H1 (cell line): ENCODE measurements around the gene KLF6. TPM values are rescaled to one million over a fixed set of nuclear protein-coding genes. Genes with fewer than 3 reads are reported as not detected.

Source experiments
- CTCF ChIA-PET: fragments of 300-600 bp; sonication (Branson Sonifier 250); formaldehyde crosslinking; loops from one replicate; lab custom pipeline; 2021; ENCODE audit not compliant: partially characterized antibody; lab: Charles Lee
- POLR2A ChIA-PET: fragments of 300-600 bp; sonication (Branson Sonifier 250); formaldehyde crosslinking; loops from one replicate; lab custom pipeline; 2021; ENCODE audit warnings: inconsistent platforms; ENCODE audit not compliant: partially characterized antibody; lab: Charles Lee
- DNase-seq, 2 experiments: peaks; one replicate each; pipeline versions ENCODE4 v3.0.0 to v3.0.0-alpha.2; 2010 to 2022; ENCODE audit warnings: low spot score in 2 of 2, low read depth in 1 of 2, mixed read lengths in 1 of 2
- FAIRE-seq: peaks from 2 replicates; lab custom pipeline; 2011; peaks lifted over from hg19 to GRCh38; lab: Jason Lieb, UNC
- H2AFZ ChIP-seq: 2 replicates; pipeline ENCODE4 v1.8.1; 2012; ENCODE audit warnings: low read length, inconsistent platforms
- H2AK5ac ChIP-seq: 2 replicates; pipeline ENCODE4 v1.6.1; 2013; ENCODE audit warnings: low read depth, low read length
- H2BK120ac ChIP-seq: replicated peaks from 2 replicates; pipeline ENCODE3; 2013; ENCODE audit warnings: low read depth, low read length, inconsistent platforms
- H2BK12ac ChIP-seq: 2 replicates; pipeline ENCODE4 v1.6.1; 2013; ENCODE audit warnings: low read depth, low read length
- H2BK15ac ChIP-seq: 2 replicates; pipeline ENCODE4 v1.6.1; 2013; ENCODE audit warnings: low read length
- H2BK20ac ChIP-seq: 2 replicates; pipeline ENCODE4 v1.6.1; 2013; ENCODE audit warnings: low read length
- H2BK5ac ChIP-seq: 2 replicates; pipeline ENCODE4 v1.6.1; 2013; ENCODE audit warnings: low read depth, low read length
- H3K14ac ChIP-seq: 2 replicates; pipeline ENCODE4 v1.6.1; 2013; ENCODE audit warnings: inconsistent platforms; ENCODE audit not compliant: insufficient read length
- H3K18ac ChIP-seq: 2 replicates; pipeline ENCODE4 v1.6.1; 2013; ENCODE audit warnings: low read length; ENCODE audit errors: extremely low read depth
- H3K23ac ChIP-seq: 2 replicates; pipeline ENCODE4 v1.6.1; 2013; ENCODE audit warnings: inconsistent platforms; ENCODE audit not compliant: insufficient read length
- H3K23me2 ChIP-seq: 2 replicates; pipeline ENCODE4 v1.6.1; 2013; ENCODE audit warnings: low read depth, low read length
- H3K27ac ChIP-seq: 2 replicates; pipeline ENCODE4 v1.6.1; 2011; ENCODE audit warnings: low read depth, low read length, inconsistent platforms
- H3K27me3 ChIP-seq, 4 experiments: replicated peaks in 1 of 4; 1 replicate in 1 of 4; 2 replicates in 3 of 4; pipeline versions ENCODE4 v1.6.1 to v1.8.1; 2011 to 2013; ENCODE audit warnings: low read length in 3 of 4, mild to moderate bottlenecking in 3 of 4, inconsistent platforms in 2 of 4, mixed read lengths in 2 of 4, moderate library complexity in 1 of 4; ENCODE audit not compliant: control insufficient read depth in 3 of 4, insufficient read depth in 3 of 4; ENCODE audit errors: extremely low read depth in 1 of 4
- H3K36me3 ChIP-seq, 4 experiments: 2 replicates each; pipeline versions ENCODE4 v1.6.1 to v1.8.1; 2011 to 2013; ENCODE audit warnings: mild to moderate bottlenecking in 4 of 4, low read length in 3 of 4, moderate library complexity in 2 of 4, control low read depth in 1 of 4, inconsistent platforms in 1 of 4; ENCODE audit not compliant: insufficient read depth in 4 of 4, control insufficient read depth in 2 of 4
- H3K4ac ChIP-seq: replicated peaks from 2 replicates; pipeline ENCODE3; 2013; ENCODE audit warnings: low read length, low read depth, mixed read lengths, inconsistent platforms; ENCODE audit not compliant: insufficient read length
- H3K4me1 ChIP-seq, 4 experiments: replicated peaks in 1 of 4; 1 replicate in 1 of 4; 2 replicates in 3 of 4; pipeline versions ENCODE4 v1.6.1 to v1.8.1; 2011 to 2013; ENCODE audit warnings: low read length in 3 of 4, inconsistent platforms in 2 of 4, mixed read lengths in 1 of 4; ENCODE audit not compliant: insufficient read depth in 4 of 4, control insufficient read depth in 3 of 4
- H3K4me2 ChIP-seq, 2 experiments: 2 replicates each; pipeline versions ENCODE4 v1.6.1 to v1.8.1; 2011 to 2013; ENCODE audit warnings: low read depth in 2 of 2, low read length in 2 of 2, control low read depth in 1 of 2, inconsistent platforms in 1 of 2, mild to moderate bottlenecking in 1 of 2; ENCODE audit not compliant: insufficient read depth in 1 of 2
- H3K4me3 ChIP-seq, 4 experiments: fragments of 200-600, 300-600 bp in 1 of 4; sonication (generic), shearing (Covaris generic), sonication (Bioruptor Twin) in 1 of 4; 2 replicates each; pipeline versions ENCODE4 v1.5.1 to v1.8.1; 2011 to 2016; ENCODE audit warnings: low read length in 4 of 4, low read depth in 3 of 4, control low read depth in 2 of 4, inconsistent platforms in 2 of 4, mild to moderate bottlenecking in 2 of 4, mixed read lengths in 1 of 4, moderate library complexity in 1 of 4; ENCODE audit not compliant: insufficient read depth in 2 of 4; ENCODE audit errors: extremely low read depth in 1 of 4
- H3K56ac ChIP-seq: replicated peaks from 2 replicates; pipeline ENCODE3; 2013; ENCODE audit warnings: low read depth, mild to moderate bottlenecking, mixed read lengths, low read length, inconsistent platforms; ENCODE audit not compliant: insufficient read length
- H3K79me1 ChIP-seq: 2 replicates; pipeline ENCODE4 v1.6.1; 2013; ENCODE audit warnings: low read depth, low read length, control low read depth
- H3K79me2 ChIP-seq, 2 experiments: 2 replicates each; pipeline versions ENCODE4 v1.6.1 to v1.8.1; 2012 to 2013; ENCODE audit warnings: low read length in 2 of 2, mild to moderate bottlenecking in 2 of 2, inconsistent platforms in 1 of 2; ENCODE audit not compliant: insufficient read depth in 2 of 2, control insufficient read depth in 1 of 2
- H3K9ac ChIP-seq, 4 experiments: replicated peaks in 1 of 4; 1 replicate in 1 of 4; 2 replicates in 3 of 4; pipeline versions ENCODE4 v1.6.1 to v1.8.1; 2011 to 2013; ENCODE audit warnings: low read depth in 3 of 4, low read length in 3 of 4, control low read depth in 2 of 4, mild to moderate bottlenecking in 2 of 4, moderate library complexity in 2 of 4, inconsistent platforms in 1 of 4; ENCODE audit errors: extremely low read depth in 1 of 4
- H3K9me3 ChIP-seq, 2 experiments: 2 replicates each; pipeline versions ENCODE4 v1.6.1 to v1.8.1; 2012 to 2013; ENCODE audit warnings: mild to moderate bottlenecking in 2 of 2, moderate library complexity in 2 of 2, control low read depth in 1 of 2, inconsistent platforms in 1 of 2, low read depth in 1 of 2, low read length in 1 of 2, mixed read lengths in 1 of 2; ENCODE audit not compliant: insufficient read depth in 2 of 2
- H4K20me1 ChIP-seq, 2 experiments: replicated peaks in 1 of 2; 2 replicates each; pipeline versions ENCODE3 to v1.8.1; 2011 to 2013; ENCODE audit warnings: inconsistent platforms in 2 of 2, low read length in 2 of 2, mild to moderate bottlenecking in 1 of 2; ENCODE audit not compliant: insufficient read depth in 2 of 2, control insufficient read depth in 1 of 2
- H4K5ac ChIP-seq: 2 replicates; pipeline ENCODE4 v1.6.1; 2013; ENCODE audit warnings: low read length, low read depth, mixed read lengths, inconsistent platforms; ENCODE audit not compliant: insufficient read length
- H4K8ac ChIP-seq: 2 replicates; pipeline ENCODE4 v1.8.0; 2013; ENCODE audit warnings: mild to moderate bottlenecking, moderate library complexity, low read length, inconsistent platforms; ENCODE audit not compliant: insufficient read depth; ENCODE audit errors: extremely low read depth
- H4K91ac ChIP-seq: replicated peaks from 2 replicates; pipeline ENCODE3; 2013; ENCODE audit warnings: low read length, mixed read lengths, inconsistent platforms; ENCODE audit not compliant: insufficient read length
- EP300 ChIP-seq, 2 experiments: IDR thresholded peaks; 1 replicate in 1 of 2; 2 replicates in 1 of 2; pipeline ENCODE4 v1.6.1; 2011 to 2012; ENCODE audit warnings: low read depth in 2 of 2, low read length in 2 of 2, mild to moderate bottlenecking in 2 of 2, borderline replicate concordance in 1 of 2, inconsistent platforms in 1 of 2, moderate library complexity in 1 of 2
- HDAC2 ChIP-seq, 2 experiments: fragments of 300-600 bp in 1 of 2; sonication (generic) in 1 of 2; IDR thresholded peaks; 2 replicates each; pipeline ENCODE4 v1.6.1; 2011 to 2012; ENCODE audit warnings: low read depth in 2 of 2, low read length in 2 of 2, mild to moderate bottlenecking in 2 of 2, moderate library complexity in 2 of 2, borderline replicate concordance in 1 of 2, inconsistent platforms in 1 of 2
- HDAC6 ChIP-seq: IDR thresholded peaks from one replicate; pipeline ENCODE4 v1.7.1; 2012; ENCODE audit warnings: low read depth, mild to moderate bottlenecking, inconsistent platforms, low read length, moderate library complexity
- JUND ChIP-seq: IDR thresholded peaks from 2 replicates; pipeline ENCODE4 v1.6.1; 2011; ENCODE audit warnings: mild to moderate bottlenecking, improper control_type of control experiment, low read length
- MAX ChIP-seq: IDR thresholded peaks from 2 replicates; pipeline ENCODE4 v1.6.1; 2012; ENCODE audit warnings: inconsistent platforms
- POLR2AphosphoS5 ChIP-seq: IDR thresholded peaks from 2 replicates; pipeline ENCODE4 v1.6.1; 2011; ENCODE audit warnings: low read depth, low read length
- RFX5 ChIP-seq: IDR thresholded peaks from 2 replicates; pipeline ENCODE4 v1.6.1; 2011; ENCODE audit warnings: low read depth, low read length, improper control_type of control experiment, borderline replicate concordance
- SP4 ChIP-seq: IDR thresholded peaks from 2 replicates; pipeline ENCODE4 v1.6.1; 2012; ENCODE audit warnings: low read length, inconsistent platforms
- TAF1 ChIP-seq: IDR thresholded peaks from 2 replicates; pipeline ENCODE4 v1.6.1; 2011; ENCODE audit warnings: mild to moderate bottlenecking, low read depth, low read length
- TAF7 ChIP-seq: optimal IDR thresholded peaks from 2 replicates; pipeline ENCODE3; 2011; ENCODE audit warnings: low read depth, mild to moderate bottlenecking, inconsistent platforms, low read length, moderate library complexity, borderline replicate concordance
- USF2 ChIP-seq: IDR thresholded peaks from 2 replicates; pipeline ENCODE4 v1.6.1; 2011; ENCODE audit warnings: low read length, improper control_type of control experiment
- WGBS, 2 experiments: shearing (Covaris generic) in 1 of 2; methylation state at CpG; one replicate each; pipeline versions ENCODE4 v1.1.6 to v1.1.7; 2013 to 2015; ENCODE audit warnings: low lambda C conversion rate in 2 of 2, mixed read lengths in 2 of 2, inconsistent platforms in 1 of 2, low coverage in 1 of 2, missing lambda C conversion rate in 1 of 2; ENCODE audit not compliant: insufficient replicate concordance in 2 of 2, insufficient coverage in 1 of 2, insufficient read length in 1 of 2; ENCODE audit errors: extremely low coverage in 1 of 2, missing lambda C conversion rate in 1 of 2; 5-methylcytosine and 5-hydroxymethylcytosine counted together
- polyA plus RNA-seq, 7 experiments: library from polyadenylated mRNA; depleted of rRNA in 3 of 7; stranded (reverse) in 5 of 7; unstranded in 2 of 7; fragments of >200 nt in 5 of 7; fragments of 200-250 nt in 2 of 7; gene quantifications; 1 replicate in 5 of 7; 2 replicates in 1 of 7; 4 replicates in 1 of 7; pipeline versions ENCODE4 v1.2.1 to v1.2.3, GENCODE V29; 2011 to 2013; ENCODE audit warnings: missing spikeins in 2 of 7, mixed read lengths in 2 of 7
- total RNA-seq: library from RNA; stranded (reverse); fragmentation: NEBNext Ultra II Directional; extraction: Animal tissue kit (Norgen Biotek cat#: 25700); gene quantifications from 2 replicates; pipeline ENCODE4 v1.2.1, GENCODE V29; 2021

The KLF6 gene
- total and polyA plus RNA-seq, 2 of the 8 experiments (the other 6 are each of a cell fraction or from before 2014, with no cell fraction given): 5.7 to 19.5 TPM

- H3K4ac ChIP-seq: no peak overlapping the region
- H3K4me3 ChIP-seq: no peak overlapping the region
- H3K4me1 ChIP-seq: peaks cover 0 to 5% (median 3%) of the 10 kb centered on the region in 4 experiments; a peak in 4 of 7 replicates
- H4K91ac ChIP-seq: no peak overlapping the region
- no peaks in the 10 kb centered on the region for H3K79me1 ChIP-seq
- no peak overlapping the region for H2BK120ac ChIP-seq
- no peaks in the 10 kb centered on the region for H3K27me3 ChIP-seq
- H3K27ac ChIP-seq: no peak overlapping the region
- no peak overlapping the region for H3K23ac ChIP-seq
- H3K18ac ChIP-seq: no peak overlapping the region
- no peaks in the 10 kb centered on the region for H4K20me1 ChIP-seq
- no peaks in the 10 kb centered on the region for H3K36me3 ChIP-seq
- no peak overlapping the region for H2BK20ac ChIP-seq
- H2BK15ac ChIP-seq: peak overlapping the region; percentile 46; the same call in 1 of the 2 replicates
- H2AK5ac ChIP-seq: no peak overlapping the region
- H3K4me2 ChIP-seq: no peak overlapping the region
- no peak for DNase-seq
- no peaks in the 10 kb centered on the region for H3K79me2 ChIP-seq
- no peak overlapping the region for H4K8ac ChIP-seq
- H3K23me2 ChIP-seq: no peaks in the 10 kb centered on the region
- H3K14ac ChIP-seq: no peak overlapping the region
- ChIA-PET POLR2A (no interaction called here), CTCF (no interaction called here)
- no peak overlapping the region for H4K5ac ChIP-seq
- H2BK12ac ChIP-seq: no peak overlapping the region
- no peak overlapping the region for H2AFZ ChIP-seq
- no peak overlapping the region for H3K56ac ChIP-seq
- no peak for FAIRE-seq
- WGBS, 2 experiments: 92% methylated on average over 14 of the region's 14 CpGs; no CpG with 5 or more reads in 1 of the 2 experiments
- H3K9me3 ChIP-seq: no peaks in the 10 kb centered on the region
- 0 out of 2 replicates have a peak overlapping the region, but pooled peaks have one; percentile 10 for H2BK5ac ChIP-seq
- H3K9ac ChIP-seq: no peak overlapping the region
- TF ChIP-seq SP4 (no peak), HDAC6 (no peak), POLR2AphosphoS5 (no peak), TAF1 (no peak), TAF7 (no peak), HDAC2 (IDR thresholded peaks at IDR 0.05; ENCODE audit: borderline replicate concordance in 1 of 2, low read depth in 2 of 2, low read length in 2 of 2) (no peak), EP300 (IDR thresholded peaks at IDR 0.05; ENCODE audit: borderline replicate concordance in 1 of 2, low read depth in 2 of 2, low read length in 2 of 2) (no peak), MAX (no peak), RFX5 (no peak), USF2 (no peak), JUND (no peak)
Observed at GRCh38 chr10:3760083-3760482, 24.9 kb downstream of the KLF6 start.
